Suprapubic skin (tissue), 4 donors: ENCODE measurements around the gene MBD3L2B.
"Not testable (repeated sequence)": the region's sequence is repeated elsewhere in the genome, so short reads cannot be mapped to it uniquely, and the experiment has no call there.

Source experiments
- EP300 ChIP-seq: sonication (generic); formaldehyde crosslinking; IDR thresholded peaks from one replicate; pipeline ENCODE4 v1.6.1; 2017; ENCODE audit warnings: antibody characterized with exemption
- POLR2A ChIP-seq, 2 donors: fragments of 450-650 bp; IDR thresholded peaks; one replicate each; pipeline ENCODE4 v1.6.1; 2017; ENCODE audit warnings: antibody characterized with exemption in 2 of 2, mild to moderate bottlenecking in 2 of 2, moderate library complexity in 2 of 2
- POLR2AphosphoS5 ChIP-seq, 3 donors: sonication (generic); formaldehyde crosslinking; IDR thresholded peaks; one replicate each; pipeline ENCODE4 v1.6.1; 2017; ENCODE audit warnings: antibody characterized with exemption in 3 of 3
- TF ChIP-seq, protein P1 (sequence below), 2 donors: fragments of 200-600 bp in 1 of 2; fragments of 450-650 bp in 1 of 2; sonication (generic) in 1 of 2; IDR thresholded peaks; one replicate each; pipeline ENCODE4 v1.5.1; 2016 to 2019; ENCODE audit warnings: antibody characterized with exemption in 2 of 2, mild to moderate bottlenecking in 1 of 2, moderate library complexity in 1 of 2

DNA sequence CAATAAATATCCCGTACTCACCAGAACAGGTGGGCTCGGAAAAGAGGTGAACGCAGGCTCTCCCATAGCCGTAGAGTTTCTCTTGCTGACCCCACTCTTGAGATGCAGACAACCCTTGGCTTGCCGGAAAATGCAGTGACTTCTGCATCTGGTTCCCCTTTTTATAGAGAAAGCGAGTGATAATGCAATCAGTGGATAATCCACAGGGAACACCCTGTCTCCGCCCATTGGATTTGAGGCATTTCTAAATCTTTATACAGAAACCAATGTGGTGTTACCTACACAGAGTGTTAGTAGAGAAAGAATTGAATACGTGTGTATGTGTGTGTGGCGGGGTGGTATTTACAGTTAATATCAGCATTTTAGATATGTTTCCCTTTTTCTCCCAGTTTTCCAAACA, 18.8 kb upstream of the MBD3L2B start, which contains the start of gene MBD3L4:
- TF ChIP-seq, protein P1, sequence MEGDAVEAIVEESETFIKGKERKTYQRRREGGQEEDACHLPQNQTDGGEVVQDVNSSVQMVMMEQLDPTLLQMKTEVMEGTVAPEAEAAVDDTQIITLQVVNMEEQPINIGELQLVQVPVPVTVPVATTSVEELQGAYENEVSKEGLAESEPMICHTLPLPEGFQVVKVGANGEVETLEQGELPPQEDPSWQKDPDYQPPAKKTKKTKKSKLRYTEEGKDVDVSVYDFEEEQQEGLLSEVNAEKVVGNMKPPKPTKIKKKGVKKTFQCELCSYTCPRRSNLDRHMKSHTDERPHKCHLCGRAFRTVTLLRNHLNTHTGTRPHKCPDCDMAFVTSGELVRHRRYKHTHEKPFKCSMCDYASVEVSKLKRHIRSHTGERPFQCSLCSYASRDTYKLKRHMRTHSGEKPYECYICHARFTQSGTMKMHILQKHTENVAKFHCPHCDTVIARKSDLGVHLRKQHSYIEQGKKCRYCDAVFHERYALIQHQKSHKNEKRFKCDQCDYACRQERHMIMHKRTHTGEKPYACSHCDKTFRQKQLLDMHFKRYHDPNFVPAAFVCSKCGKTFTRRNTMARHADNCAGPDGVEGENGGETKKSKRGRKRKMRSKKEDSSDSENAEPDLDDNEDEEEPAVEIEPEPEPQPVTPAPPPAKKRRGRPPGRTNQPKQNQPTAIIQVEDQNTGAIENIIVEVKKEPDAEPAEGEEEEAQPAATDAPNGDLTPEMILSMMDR (IDR thresholded peaks at IDR 0.05) = not testable (repeated sequence)
- not testable (repeated sequence) for TF ChIP-seq EP300; POLR2AphosphoS5 (IDR thresholded peaks at IDR 0.05); POLR2A (IDR thresholded peaks at IDR 0.05)
